Activated CD4-positive, alpha-beta T cell treated with anti-CD3 and anti-CD28 coated beads for 36 hours (primary cell): ENCODE measurements around the gene CCT5. TPM values are rescaled to one million over a fixed set of nuclear protein-coding genes. Genes with fewer than 3 reads are reported as not detected.
"Not testable (repeated sequence)": the region's sequence is repeated elsewhere in the genome, so short reads cannot be mapped to it uniquely, and the experiment has no call there.

Experiments
- ATAC-seq: fragments of 200-7000 bp; cut with Tn5 transposase; one replicate; pipeline ENCODE4 v1.10.0; 2021; ENCODE audit warnings: mild to moderate bottlenecking, moderate library complexity
- CTCF ChIA-PET: fragments of 350-600 bp; sonication (Branson Sonifier 250); formaldehyde crosslinking; loops from one replicate; lab custom pipeline; 2021; ENCODE audit warnings: antibody characterized with exemption; lab: Charles Lee
- POLR2A ChIA-PET: fragments of 350-600 bp; sonication (Branson Sonifier 250); formaldehyde crosslinking; loops from one replicate; lab custom pipeline; 2021; ENCODE audit warnings: antibody characterized with exemption, inconsistent platforms; lab: Charles Lee
- DNase-seq: peaks from one replicate; pipeline ENCODE4 v3.0.0-alpha.2; 2020
- H3K27ac Mint-ChIP-seq: one replicate; pipeline ENCODE4 v1.8.0; 2021; ENCODE audit warnings: mixed read lengths
- H3K27me3 Mint-ChIP-seq: one replicate; pipeline ENCODE4 v1.8.0; 2021; ENCODE audit warnings: mixed read lengths
- H3K36me3 Mint-ChIP-seq: one replicate; pipeline ENCODE4 v1.8.0; 2021; ENCODE audit warnings: low read depth, mixed read lengths
- H3K4me1 Mint-ChIP-seq: one replicate; pipeline ENCODE4 v1.8.0; 2021; ENCODE audit warnings: mixed read lengths
- H3K4me3 Mint-ChIP-seq: one replicate; pipeline ENCODE4 v1.8.0; 2021; ENCODE audit warnings: mild to moderate bottlenecking, moderate library complexity, mixed read lengths
- H3K9me3 Mint-ChIP-seq: one replicate; pipeline ENCODE4 v1.8.0; 2021; ENCODE audit warnings: low read depth, mixed read lengths
- intact Hi-C, 2 experiments: fragments of 100-400 bp; cut with DNase I in 1 of 2; cut with micrococcal nuclease in 1 of 2; formaldehyde crosslinking; loops; one replicate each; pipeline versions ENCODE4 v1.14.2 to v1.15.1; 2022 to 2024; cut with DNase I, micrococcal nuclease
- total RNA-seq, 2 experiments: library from RNA; stranded (reverse); gene quantifications; one replicate each; pipeline ENCODE4 v1.2.3, GENCODE V29; 2021

CCT5 gene
- total RNA-seq, 2 experiments from 2014 or later = 347 to 461 TPM

GRCh38 chr5:10222326-10222725 is 27.8 kb upstream of the CCT5 start:
- CTCF ChIA-PET = no interaction called here

DNA sequence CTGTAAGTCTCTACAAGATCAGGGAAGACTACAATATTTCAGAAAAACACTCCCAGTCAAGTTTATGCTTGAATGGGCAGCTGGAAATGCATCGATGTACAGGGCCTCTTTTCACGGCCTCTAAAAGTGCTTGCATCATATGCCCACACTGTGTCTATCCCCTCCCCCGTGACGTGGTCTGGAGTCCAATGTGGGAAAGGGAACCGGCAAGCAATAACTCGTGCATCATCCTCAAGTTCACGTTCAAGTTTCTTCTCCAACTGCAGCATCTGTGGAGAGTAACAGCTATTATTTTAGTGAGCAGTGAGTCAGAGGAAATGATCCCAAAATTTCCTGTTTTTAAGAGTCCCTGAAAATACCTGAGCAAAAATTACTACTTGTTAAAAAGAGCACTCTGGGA is 22.7 kb upstream of the CCT5 start:
- intact Hi-C loops = no loop called here
- CTCF ChIA-PET = no interaction called here
- POLR2A ChIA-PET = no interaction called here
- peaks cover 15% of the 10 kb centered on the region for H3K9me3 Mint-ChIP-seq
- no peaks in the 10 kb centered on the region for H3K4me1 Mint-ChIP-seq
- no peaks in the 10 kb centered on the region for H3K27me3 Mint-ChIP-seq
- peaks cover 46% of the 10 kb centered on the region for H3K36me3 Mint-ChIP-seq
- no peak for DNase-seq
- no peak for ATAC-seq
- H3K4me3 Mint-ChIP-seq = no peak overlapping the region
- H3K27ac Mint-ChIP-seq = no peak overlapping the region

More at GRCh38 chr5:10222326-10222725, 27.8 kb upstream of the CCT5 start:
- no peaks in the 10 kb centered on the region for H3K4me1 Mint-ChIP-seq
- H3K27ac Mint-ChIP-seq = no peak overlapping the region
- no peak for ATAC-seq
- no peak overlapping the region for H3K4me3 Mint-ChIP-seq
- H3K27me3 Mint-ChIP-seq = no peaks in the 10 kb centered on the region
- peaks cover 43% of the 10 kb centered on the region for H3K36me3 Mint-ChIP-seq
- no peak for DNase-seq
- intact Hi-C loops = no loop called here
- POLR2A ChIA-PET = no interaction called here
- H3K9me3 Mint-ChIP-seq = peaks cover 15% of the 10 kb centered on the region

GRCh38 chr5:10228288-10228687 is 21.8 kb upstream of the CCT5 start:
- H3K4me1 Mint-ChIP-seq = no peaks in the 10 kb centered on the region
- POLR2A ChIA-PET = no interaction called here
- DNase-seq (no peak), ATAC-seq (no peak)
- no peaks in the 10 kb centered on the region for H3K27me3 Mint-ChIP-seq
- H3K27ac Mint-ChIP-seq = no peak overlapping the region
- CTCF ChIA-PET = no interaction called here
- peaks cover 45% of the 10 kb centered on the region for H3K36me3 Mint-ChIP-seq
- intact Hi-C loops = no loop called here
- H3K9me3 Mint-ChIP-seq = peaks cover 15% of the 10 kb centered on the region
- H3K4me3 Mint-ChIP-seq = no peak overlapping the region

- ChIA-PET POLR2A (no interaction called here), CTCF (no interaction called here)
Observed at GRCh38 chr5:10229306-10230048, 20.6 kb upstream of the CCT5 start.

GRCh38 chr5:10232386-10232785 is 17.7 kb upstream of the CCT5 start:
- Mint-ChIP-seq H3K4me1 (no peaks in the 10 kb centered on the region), H3K36me3 (peaks cover 39% of the 10 kb centered on the region), H3K27ac (no peak overlapping the region), H3K27me3 (no peaks in the 10 kb centered on the region), H3K9me3 (no peaks in the 10 kb centered on the region), H3K4me3 (no peak overlapping the region)
- CTCF ChIA-PET = interaction anchor here (0.6 kb wide), 1 partner anchor 1053 kb away, joined by 4 read pairs; no protein-coding TSS in a partner anchor
- no peak for ATAC-seq
- POLR2A ChIA-PET = no interaction called here
- intact Hi-C loops = no loop called here
- DNase-seq = no peak

More at GRCh38 chr5:10229306-10230048, 20.6 kb upstream of the CCT5 start:
- Mint-ChIP-seq H3K4me3 (no peak overlapping the region), H3K27me3 (no peaks in the 10 kb centered on the region), H3K27ac (no peak overlapping the region), H3K36me3 (peaks cover 41% of the 10 kb centered on the region), H3K9me3 (peaks cover 11% of the 10 kb centered on the region), H3K4me1 (no peaks in the 10 kb centered on the region)
- DNase-seq (no peak), ATAC-seq (no peak)
- intact Hi-C loops = no loop called here

DNA sequence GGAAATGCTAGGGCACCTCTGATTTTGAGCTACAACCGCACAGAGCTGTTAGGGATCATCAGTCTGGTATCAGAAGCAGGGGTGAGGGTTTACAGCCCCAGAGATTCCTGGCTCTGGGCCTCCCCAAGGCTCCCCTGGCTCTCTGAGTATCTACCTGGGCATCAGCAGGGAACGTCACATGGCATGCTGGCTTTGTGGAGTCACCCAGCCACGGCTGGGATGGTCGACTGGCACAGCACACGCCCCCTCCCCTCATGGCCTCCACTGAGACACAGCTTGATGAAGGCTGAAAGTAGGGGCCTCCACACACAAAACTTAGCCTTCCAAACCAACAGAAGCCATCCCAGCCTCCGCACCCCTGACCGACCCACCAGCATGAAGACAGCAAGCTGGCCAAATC is 17.1 kb upstream of the CCT5 start:
- Mint-ChIP-seq H3K27me3 (no peaks in the 10 kb centered on the region), H3K4me3 (no peak overlapping the region), H3K9me3 (no peaks in the 10 kb centered on the region), H3K36me3 (peaks cover 41% of the 10 kb centered on the region), H3K4me1 (no peaks in the 10 kb centered on the region), H3K27ac (no peak overlapping the region)
- no peak for DNase-seq
- intact Hi-C loops = no loop called here
- ChIA-PET POLR2A (no interaction called here), CTCF (interaction anchor here (0.6 kb wide), 1 partner anchor 1054 kb away, joined by 4 read pairs; no protein-coding TSS in a partner anchor)
- ATAC-seq = no peak

DNA sequence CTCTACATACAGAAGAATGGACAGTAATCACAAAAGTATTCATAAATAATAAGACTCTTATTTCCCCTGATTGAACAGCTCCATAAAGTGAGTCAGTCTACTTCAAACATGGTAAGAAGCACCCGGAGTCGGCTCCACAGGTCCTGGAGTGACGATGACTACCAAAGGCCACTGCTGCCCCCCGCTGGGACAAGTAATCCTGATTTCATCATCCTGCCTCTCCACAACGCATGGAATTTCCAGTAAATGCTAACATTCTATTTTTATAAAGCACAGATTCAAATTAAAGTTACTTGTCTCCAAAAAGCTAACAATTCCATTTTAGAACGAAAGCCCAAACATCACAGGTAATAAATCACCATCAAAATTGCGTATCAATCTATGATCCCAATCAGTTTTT is 16.6 kb upstream of the CCT5 start:
- intact Hi-C loops = no loop called here
- Mint-ChIP-seq H3K27me3 (no peaks in the 10 kb centered on the region), H3K27ac (no peak overlapping the region), H3K9me3 (no peaks in the 10 kb centered on the region), H3K4me1 (no peaks in the 10 kb centered on the region), H3K36me3 (peaks cover 44% of the 10 kb centered on the region), H3K4me3 (no peak overlapping the region)
- ChIA-PET POLR2A (no interaction called here), CTCF (no interaction called here)
- ATAC-seq (no peak), DNase-seq (no peak)

GRCh38 chr5:10235350-10235749 is 14.7 kb upstream of the CCT5 start:
- Mint-ChIP-seq H3K9me3 (no peaks in the 10 kb centered on the region), H3K27ac (no peak overlapping the region), H3K36me3 (peaks cover 40% of the 10 kb centered on the region), H3K4me3 (no peak overlapping the region), H3K4me1 (no peaks in the 10 kb centered on the region), H3K27me3 (no peaks in the 10 kb centered on the region)
- ChIA-PET POLR2A (no interaction called here), CTCF (no interaction called here)
- no peak for ATAC-seq
- DNase-seq = no peak
- intact Hi-C loops = no loop called here

DNA sequence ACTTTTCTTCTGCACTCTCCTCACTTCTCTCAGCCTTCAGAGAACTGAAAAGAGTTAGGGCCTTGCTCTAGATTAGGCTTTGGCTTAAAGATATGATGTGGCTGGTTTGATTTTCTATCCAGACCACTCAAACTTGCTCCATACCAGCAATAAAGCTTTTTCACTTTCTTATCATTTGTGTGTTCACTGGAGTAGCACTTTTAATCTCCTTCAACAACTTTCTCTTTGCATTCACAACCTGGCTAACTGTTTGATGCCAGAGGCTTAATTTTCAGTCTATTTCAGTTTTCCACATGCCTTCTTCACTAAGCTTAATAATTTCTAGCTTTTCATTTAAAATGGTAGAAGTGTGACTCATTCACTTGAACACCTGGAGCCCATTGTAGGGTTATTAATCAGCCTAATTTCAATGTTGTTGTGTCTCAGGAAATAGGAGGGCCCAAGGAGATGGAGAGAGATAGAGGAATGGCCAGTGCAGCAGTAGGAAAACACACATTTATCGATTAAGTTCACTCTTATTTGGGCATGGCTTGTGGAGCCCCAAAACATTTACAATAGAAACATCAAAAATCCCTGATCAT is 6.3 kb upstream of the CCT5 start:
- H3K27me3 Mint-ChIP-seq = no peaks in the 10 kb centered on the region
- intact Hi-C loops = no loop called here
- no peak overlapping the region for H3K4me3 Mint-ChIP-seq
- peaks cover 11% of the 10 kb centered on the region for H3K36me3 Mint-ChIP-seq
- ChIA-PET POLR2A (interaction anchor here (0.7 kb wide), 1 partner anchor 188 kb away, joined by 3 read pairs; no protein-coding TSS in a partner anchor), CTCF (no interaction called here)
- no peaks in the 10 kb centered on the region for H3K9me3 Mint-ChIP-seq
- DNase-seq = no peak
- no peak overlapping the region for H3K27ac Mint-ChIP-seq
- H3K4me1 Mint-ChIP-seq = peaks cover 16% of the 10 kb centered on the region
- no peak for ATAC-seq

GRCh38 chr5:10244342-10244944 is 5.6 kb upstream of the CCT5 start:
- intact Hi-C loops = no loop called here
- Mint-ChIP-seq H3K36me3 (peaks cover 8% of the 10 kb centered on the region), H3K9me3 (no peaks in the 10 kb centered on the region), H3K4me1 (peaks cover 18% of the 10 kb centered on the region), H3K27me3 (no peaks in the 10 kb centered on the region), H3K4me3 (no peak overlapping the region), H3K27ac (no peak overlapping the region)
- DNase-seq (no peak), ATAC-seq (no peak)
- ChIA-PET CTCF (no interaction called here), POLR2A (no interaction called here)

GRCh38 chr5:10246761-10247160 is 3.3 kb upstream of the CCT5 start:
- CTCF ChIA-PET = no interaction called here
- no peaks in the 10 kb centered on the region for H3K9me3 Mint-ChIP-seq
- no peak overlapping the region for H3K27ac Mint-ChIP-seq
- H3K27me3 Mint-ChIP-seq = no peaks in the 10 kb centered on the region
- H3K36me3 Mint-ChIP-seq = peaks cover 18% of the 10 kb centered on the region
- H3K4me3 Mint-ChIP-seq = no peak overlapping the region
- ATAC-seq (no peak), DNase-seq (no peak)
- H3K4me1 Mint-ChIP-seq = peaks cover 26% of the 10 kb centered on the region
- POLR2A ChIA-PET = no interaction called here
- intact Hi-C loops = no loop called here

GRCh38 chr5:10247217-10247616 is 2.9 kb upstream of the CCT5 start:
- Mint-ChIP-seq H3K36me3 (peaks cover 23% of the 10 kb centered on the region), H3K4me1 (peaks cover 31% of the 10 kb centered on the region)
- H3K27ac Mint-ChIP-seq, H3K9me3 Mint-ChIP-seq, DNase-seq, intact Hi-C loops, ATAC-seq, H3K4me3 Mint-ChIP-seq, H3K27me3 Mint-ChIP-seq, POLR2A ChIA-PET: not testable (repeated sequence)
- CTCF ChIA-PET = interaction anchor here (0.6 kb wide), 1 partner anchor 39 kb away, joined by 3 read pairs; no protein-coding TSS in a partner anchor
